ENCODE measurements around the gene CA10.

DNA sequence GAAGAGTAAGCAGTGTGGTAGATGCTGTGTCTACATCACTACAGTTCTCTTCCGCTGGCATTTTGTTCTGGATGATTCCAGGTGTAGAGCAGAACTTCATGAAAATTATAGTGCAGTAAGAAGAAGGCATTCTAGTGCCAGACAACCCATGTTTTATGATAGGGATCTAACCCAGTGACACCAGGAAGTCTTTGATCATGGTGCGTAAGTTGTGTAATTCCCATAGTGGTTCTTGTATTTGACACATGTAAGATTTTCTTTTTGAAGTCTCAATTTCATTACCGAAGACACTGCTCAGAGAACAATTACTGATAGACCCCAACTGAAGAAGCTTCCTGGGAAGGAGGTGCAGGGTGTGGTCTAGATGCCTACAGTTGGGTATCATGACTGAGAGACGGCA lies 356.9 kb downstream of the CA10 start:
- TF ChIP-seq, protein P1, sequence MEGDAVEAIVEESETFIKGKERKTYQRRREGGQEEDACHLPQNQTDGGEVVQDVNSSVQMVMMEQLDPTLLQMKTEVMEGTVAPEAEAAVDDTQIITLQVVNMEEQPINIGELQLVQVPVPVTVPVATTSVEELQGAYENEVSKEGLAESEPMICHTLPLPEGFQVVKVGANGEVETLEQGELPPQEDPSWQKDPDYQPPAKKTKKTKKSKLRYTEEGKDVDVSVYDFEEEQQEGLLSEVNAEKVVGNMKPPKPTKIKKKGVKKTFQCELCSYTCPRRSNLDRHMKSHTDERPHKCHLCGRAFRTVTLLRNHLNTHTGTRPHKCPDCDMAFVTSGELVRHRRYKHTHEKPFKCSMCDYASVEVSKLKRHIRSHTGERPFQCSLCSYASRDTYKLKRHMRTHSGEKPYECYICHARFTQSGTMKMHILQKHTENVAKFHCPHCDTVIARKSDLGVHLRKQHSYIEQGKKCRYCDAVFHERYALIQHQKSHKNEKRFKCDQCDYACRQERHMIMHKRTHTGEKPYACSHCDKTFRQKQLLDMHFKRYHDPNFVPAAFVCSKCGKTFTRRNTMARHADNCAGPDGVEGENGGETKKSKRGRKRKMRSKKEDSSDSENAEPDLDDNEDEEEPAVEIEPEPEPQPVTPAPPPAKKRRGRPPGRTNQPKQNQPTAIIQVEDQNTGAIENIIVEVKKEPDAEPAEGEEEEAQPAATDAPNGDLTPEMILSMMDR (conservative IDR thresholded peaks at IDR 0.05 in 1 of 2, IDR thresholded peaks at IDR 0.05 in 1 of 2; ENCODE audit: low read depth in 1 of 2, low read length in 2 of 2), result no peak
- no peak for TF ChIP-seq EZH2 (IDR thresholded peaks at IDR 0.05; ENCODE audit: low read length, missing control alignments)
